HEK293 (cell line): ENCODE data around the gene C11orf86.

Experiments used
- KLF16 ChIP-seq: fragments of 450-650 bp; formaldehyde crosslinking; IDR thresholded peaks from 2 replicates; pipeline ENCODE4 v1.5.1; 2017; ENCODE audit warnings: missing biosample characterization, missing genetic modification characterization
- MZF1 ChIP-seq: fragments of 450-650 bp; formaldehyde crosslinking; IDR thresholded peaks from 2 replicates; pipeline ENCODE4 v1.5.1; 2017; ENCODE audit warnings: missing biosample characterization, missing genetic modification characterization, borderline replicate concordance
- SALL2 ChIP-seq: fragments of 450-650 bp; formaldehyde crosslinking; IDR thresholded peaks from 2 replicates; pipeline ENCODE4 v1.5.0; 2017; ENCODE audit warnings: missing biosample characterization, mild to moderate bottlenecking, missing genetic modification characterization, borderline replicate concordance
- SCRT2 ChIP-seq: fragments of 450-650 bp; formaldehyde crosslinking; IDR thresholded peaks from 2 replicates; pipeline ENCODE4 v1.5.1; 2016; ENCODE audit warnings: missing biosample characterization, missing genetic modification characterization
- ZBTB8A ChIP-seq: fragments of 450-650 bp; formaldehyde crosslinking; IDR thresholded peaks from 2 replicates; pipeline ENCODE4 v1.5.1; 2016; ENCODE audit warnings: missing biosample characterization, missing genetic modification characterization
- ZEB2 ChIP-seq: fragments of 450-650 bp; formaldehyde crosslinking; IDR thresholded peaks from 2 replicates; pipeline ENCODE4 v1.5.1; 2016; ENCODE audit warnings: missing biosample characterization, missing genetic modification characterization
- ZNF10 ChIP-seq: fragments of 450-650 bp; formaldehyde crosslinking; IDR thresholded peaks from 2 replicates; pipeline ENCODE4 v1.5.1; 2017; ENCODE audit warnings: missing biosample characterization, missing genetic modification characterization
- ZNF19 ChIP-seq: fragments of 450-650 bp; formaldehyde crosslinking; IDR thresholded peaks from 2 replicates; pipeline ENCODE4; 2016; ENCODE audit warnings: missing biosample characterization, missing genetic modification characterization, low read depth
- ZNF558 ChIP-seq: fragments of 450-650 bp; formaldehyde crosslinking; IDR thresholded peaks from 2 replicates; pipeline ENCODE4 v1.5.1; 2016; ENCODE audit warnings: missing biosample characterization, missing genetic modification characterization
- ZNF561 ChIP-seq: fragments of 450-650 bp; IDR thresholded peaks from 2 replicates; pipeline ENCODE4 v1.5.1; 2018; ENCODE audit warnings: missing biosample characterization, missing genetic modification characterization, borderline replicate concordance
- ZNF670 ChIP-seq: fragments of 450-650 bp; formaldehyde crosslinking; IDR thresholded peaks from 2 replicates; pipeline ENCODE4 v1.5.1; 2016; ENCODE audit warnings: missing biosample characterization, missing genetic modification characterization, low read depth
- TF ChIP-seq, protein P1 (sequence below): fragments of 450-650 bp; formaldehyde crosslinking; IDR thresholded peaks from 2 replicates; pipeline ENCODE4 v1.5.1; 2016; ENCODE audit warnings: missing biosample characterization, missing genetic modification characterization

- TF ChIP-seq ZNF10 = no peak
- TF ChIP-seq MZF1 (tag by site-specific recombination) = no peak
- no peak for TF ChIP-seq ZNF558 (tag by site-specific recombination)
- no peak for TF ChIP-seq ZEB2 (tag by site-specific recombination)
- TF ChIP-seq, protein P1, sequence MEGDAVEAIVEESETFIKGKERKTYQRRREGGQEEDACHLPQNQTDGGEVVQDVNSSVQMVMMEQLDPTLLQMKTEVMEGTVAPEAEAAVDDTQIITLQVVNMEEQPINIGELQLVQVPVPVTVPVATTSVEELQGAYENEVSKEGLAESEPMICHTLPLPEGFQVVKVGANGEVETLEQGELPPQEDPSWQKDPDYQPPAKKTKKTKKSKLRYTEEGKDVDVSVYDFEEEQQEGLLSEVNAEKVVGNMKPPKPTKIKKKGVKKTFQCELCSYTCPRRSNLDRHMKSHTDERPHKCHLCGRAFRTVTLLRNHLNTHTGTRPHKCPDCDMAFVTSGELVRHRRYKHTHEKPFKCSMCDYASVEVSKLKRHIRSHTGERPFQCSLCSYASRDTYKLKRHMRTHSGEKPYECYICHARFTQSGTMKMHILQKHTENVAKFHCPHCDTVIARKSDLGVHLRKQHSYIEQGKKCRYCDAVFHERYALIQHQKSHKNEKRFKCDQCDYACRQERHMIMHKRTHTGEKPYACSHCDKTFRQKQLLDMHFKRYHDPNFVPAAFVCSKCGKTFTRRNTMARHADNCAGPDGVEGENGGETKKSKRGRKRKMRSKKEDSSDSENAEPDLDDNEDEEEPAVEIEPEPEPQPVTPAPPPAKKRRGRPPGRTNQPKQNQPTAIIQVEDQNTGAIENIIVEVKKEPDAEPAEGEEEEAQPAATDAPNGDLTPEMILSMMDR (tag by site-specific recombination) = no peak
- no peak for TF ChIP-seq ZNF670
- no peak for TF ChIP-seq SCRT2 (tag by site-specific recombination)
- no peak for TF ChIP-seq SALL2
- TF ChIP-seq ZNF561 (tag by site-specific recombination) = no peak
- no peak for TF ChIP-seq ZBTB8A (tag by site-specific recombination)
- no peak for TF ChIP-seq ZNF19 (tag by site-specific recombination)
- TF ChIP-seq KLF16 (tag by site-specific recombination) = no peak
These were observed 3.6 kb upstream of the C11orf86 start for GRCh38 chr11:66971488-66971887.
